GM21717 (cell line): ENCODE measurements around the gene NMT1.

Source experiments
- ATAC-seq: cut with Tn5 transposase; IDR thresholded peaks from one replicate; pipeline ENCODE4 v1.9.1; 2021; ENCODE audit warnings: mild to moderate bottlenecking, moderate library complexity; ENCODE audit not compliant: unreplicated experiment

The NMT1 gene

DNA sequence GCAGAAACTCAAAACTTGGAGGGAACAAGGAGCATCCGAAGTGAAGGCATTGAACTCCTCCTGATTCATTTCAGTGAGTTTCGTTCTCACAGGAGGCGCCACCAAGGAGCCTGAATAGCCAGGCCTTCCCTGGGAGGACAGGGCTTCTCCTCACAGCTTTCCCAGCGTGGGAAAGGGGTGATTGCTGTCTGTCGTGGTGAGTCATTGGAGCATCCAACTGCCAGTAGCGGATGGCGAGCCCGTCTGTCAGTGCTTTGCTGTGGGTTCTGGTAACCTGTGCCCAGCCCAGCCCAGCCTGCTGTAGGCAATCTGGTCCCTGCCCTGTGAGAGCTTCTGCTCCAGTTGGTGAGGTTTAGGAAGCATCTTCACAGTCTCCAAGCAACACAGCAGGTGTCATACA lies 42.9 kb downstream of the NMT1 start:
- no peak for ATAC-seq

GRCh38 chr17:45104497-45104896 lies 43.4 kb downstream of the NMT1 start:
- no peak for ATAC-seq

- ATAC-seq, result no peak
Observed at GRCh38 chr17:45104907-45105624, 43.9 kb downstream of the NMT1 start.

- no peak for ATAC-seq
Observed at GRCh38 chr17:45106096-45106495, 45.0 kb downstream of the NMT1 start.

GRCh38 chr17:45106582-45106981 lies 45.5 kb downstream of the NMT1 start:
- ATAC-seq, result no peak

GRCh38 chr17:45107293-45108010 lies 46.3 kb downstream of the NMT1 start:
- no peak for ATAC-seq

DNA sequence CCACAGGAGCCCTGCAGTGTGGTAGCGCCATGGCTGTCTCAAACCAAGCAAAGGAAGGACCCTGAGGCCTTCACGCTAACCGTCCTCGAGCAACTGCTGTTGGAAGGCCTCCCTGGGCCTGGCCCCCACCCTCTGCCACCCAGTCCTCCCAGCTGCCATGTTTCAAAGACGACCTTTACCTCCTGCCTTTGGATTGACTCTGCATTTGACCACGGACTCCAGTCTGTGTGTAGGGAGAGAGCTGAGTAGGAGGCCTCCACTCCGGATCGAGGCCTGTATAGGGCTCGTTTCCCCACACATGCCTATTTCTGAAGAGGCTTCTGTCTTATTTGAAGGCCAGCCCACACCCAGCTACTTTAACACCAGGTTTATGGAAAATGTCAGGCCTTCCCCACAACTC lies 46.9 kb downstream of the NMT1 start:
- ATAC-seq, result no peak

DNA sequence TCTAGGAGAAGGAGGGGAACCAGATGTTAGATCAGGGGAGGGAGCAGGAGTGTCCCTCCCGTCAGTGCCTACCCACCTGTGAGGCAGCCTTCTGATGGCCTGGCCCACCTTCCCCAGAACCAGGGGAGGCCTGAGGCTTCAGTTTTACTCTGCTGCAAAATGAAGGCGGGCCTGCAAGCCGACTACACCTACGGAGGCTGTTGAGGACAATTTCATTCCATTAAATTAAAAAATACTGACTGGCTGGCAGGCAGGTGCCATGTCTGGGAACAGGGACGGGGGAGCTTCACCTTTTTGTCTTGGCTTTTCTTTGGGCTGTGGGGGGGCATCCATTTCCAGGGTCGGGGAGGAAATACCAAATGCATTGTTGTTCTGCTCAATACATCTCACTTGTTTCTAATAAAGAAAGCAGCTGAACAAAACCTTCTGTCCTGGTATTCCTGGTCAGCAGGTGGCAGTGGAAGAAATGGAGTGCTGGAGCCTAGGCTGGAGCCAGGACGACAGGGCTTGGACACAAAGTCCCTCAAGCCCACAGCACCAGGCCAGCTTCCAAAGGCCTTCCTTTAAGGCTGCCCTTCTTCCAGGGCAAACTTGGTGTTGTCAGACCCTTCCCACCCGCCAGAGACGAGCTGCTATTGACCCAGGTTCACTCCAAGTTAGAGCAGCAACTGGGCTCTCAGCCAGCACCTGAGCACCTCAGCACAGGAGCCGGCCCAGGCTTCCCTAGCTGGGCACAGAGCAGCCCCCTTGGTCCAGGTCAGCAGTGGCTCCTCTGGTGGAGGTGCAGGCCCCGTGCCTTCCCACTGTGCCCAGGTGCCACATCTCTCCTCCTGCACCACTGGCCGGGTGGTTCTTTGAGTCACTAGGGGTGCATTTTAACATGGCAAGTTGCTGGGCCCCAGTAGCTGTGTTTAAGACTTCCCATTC lies 47.7 kb downstream of the NMT1 start:
- ATAC-seq, result no peak

DNA sequence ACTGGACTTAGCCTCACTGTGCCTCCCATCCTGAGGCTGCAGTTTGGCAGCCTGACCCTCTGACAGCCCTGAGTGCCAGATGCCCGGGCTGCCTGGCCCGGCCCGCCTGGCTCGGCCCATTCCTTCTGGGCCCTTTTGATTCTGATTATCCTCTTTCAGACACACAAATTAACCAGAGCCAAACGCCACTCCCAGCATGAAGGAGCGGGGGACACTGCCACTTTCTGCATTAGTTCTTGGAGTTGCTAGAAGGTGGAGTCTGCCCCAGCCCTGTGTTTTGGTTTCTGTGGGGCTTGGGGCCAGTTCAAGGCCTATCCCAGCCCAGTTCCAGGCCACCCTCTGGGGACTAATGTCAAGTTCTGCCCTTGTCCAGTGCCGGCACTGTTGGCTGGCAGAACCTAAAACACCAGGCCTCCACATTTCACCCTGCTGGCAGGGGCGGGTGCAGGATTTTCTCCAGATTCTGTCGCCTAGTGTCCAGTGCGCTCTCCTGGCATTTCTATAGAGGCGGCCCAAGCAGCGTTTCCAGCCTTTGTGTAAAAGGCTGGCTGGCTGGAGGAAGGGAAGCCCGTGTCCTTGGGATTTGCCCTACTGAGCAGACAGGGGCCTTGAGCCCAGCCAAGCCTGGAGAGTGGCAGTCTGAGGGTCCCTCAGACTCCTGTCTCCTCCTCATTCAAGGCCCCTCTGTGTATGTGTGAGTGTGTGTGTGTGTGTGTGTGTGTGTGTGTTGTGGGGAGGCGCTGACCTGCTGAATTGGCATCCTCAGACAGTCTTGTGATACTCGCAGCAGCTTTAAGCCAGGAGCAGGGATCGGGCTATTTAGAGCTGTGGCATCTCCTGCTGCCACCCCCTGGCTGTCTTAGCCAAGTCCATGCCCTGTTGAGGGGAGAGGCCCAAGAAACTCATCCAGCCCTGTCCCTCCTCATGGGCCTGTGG lies 49.8 kb downstream of the NMT1 start:
- ATAC-seq, result no peak

GRCh38 chr17:45111850-45112249 lies 50.7 kb downstream of the NMT1 start:
- no peak for ATAC-seq

DNA sequence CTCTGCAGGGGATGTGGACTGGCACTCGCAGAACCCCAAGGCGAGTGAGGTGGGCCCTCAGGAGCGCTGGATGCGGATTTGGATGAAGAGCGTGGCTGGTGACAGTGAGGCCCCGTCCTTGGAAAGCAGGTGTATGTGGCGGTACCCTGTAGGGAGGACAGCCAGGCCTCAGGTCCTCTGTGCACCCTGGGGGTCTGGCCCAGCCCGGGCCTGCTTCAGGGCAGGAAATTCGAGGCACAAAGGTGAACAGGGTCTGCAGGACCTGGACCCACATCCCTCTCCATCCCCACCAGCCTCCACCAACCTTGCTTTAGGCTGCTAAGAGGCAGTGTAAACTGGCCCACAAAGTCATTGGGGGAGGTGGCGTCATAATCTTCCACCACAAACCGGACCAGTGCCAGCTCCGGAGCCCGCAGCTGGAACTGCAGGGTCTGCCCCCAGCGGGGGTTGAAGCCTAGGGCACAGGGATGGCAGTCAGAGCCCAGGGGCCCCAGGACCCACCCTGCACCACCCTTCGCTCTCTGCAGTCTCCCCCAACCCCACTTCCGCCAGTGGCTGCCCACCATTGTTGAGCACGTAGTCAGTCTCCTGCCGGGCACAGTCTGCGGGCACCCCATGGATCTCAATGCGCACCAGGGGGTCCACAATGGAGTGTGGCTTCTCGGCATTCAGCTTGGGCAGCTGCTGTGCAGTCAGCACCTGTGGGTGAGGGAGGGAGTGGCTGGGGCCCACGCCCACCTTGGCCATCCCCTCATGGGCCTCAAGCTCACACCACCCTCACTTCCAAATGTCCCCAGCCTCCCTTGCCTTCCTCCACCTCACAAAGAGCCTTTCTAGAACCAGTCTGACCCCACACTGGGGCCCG lies 51.7 kb downstream of the NMT1 start:
- ATAC-seq, result no peak

DNA sequence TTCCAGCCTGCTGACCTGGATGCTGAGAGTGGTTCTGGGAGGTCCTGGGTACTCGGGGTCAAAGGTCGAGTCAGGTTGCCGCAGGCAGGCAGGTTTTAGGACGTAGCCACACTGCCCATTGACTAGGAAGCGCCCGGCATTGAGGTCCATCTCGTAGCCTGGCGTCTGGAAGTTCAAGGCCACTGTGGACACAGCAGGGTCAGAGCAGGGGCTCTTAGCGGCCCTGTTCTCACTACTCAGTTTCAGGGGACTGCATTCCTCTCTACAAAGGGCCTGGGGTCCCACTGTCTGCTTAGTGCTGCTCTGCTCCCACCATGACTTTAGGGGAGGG lies 52.3 kb downstream of the NMT1 start:
- no peak for ATAC-seq

DNA sequence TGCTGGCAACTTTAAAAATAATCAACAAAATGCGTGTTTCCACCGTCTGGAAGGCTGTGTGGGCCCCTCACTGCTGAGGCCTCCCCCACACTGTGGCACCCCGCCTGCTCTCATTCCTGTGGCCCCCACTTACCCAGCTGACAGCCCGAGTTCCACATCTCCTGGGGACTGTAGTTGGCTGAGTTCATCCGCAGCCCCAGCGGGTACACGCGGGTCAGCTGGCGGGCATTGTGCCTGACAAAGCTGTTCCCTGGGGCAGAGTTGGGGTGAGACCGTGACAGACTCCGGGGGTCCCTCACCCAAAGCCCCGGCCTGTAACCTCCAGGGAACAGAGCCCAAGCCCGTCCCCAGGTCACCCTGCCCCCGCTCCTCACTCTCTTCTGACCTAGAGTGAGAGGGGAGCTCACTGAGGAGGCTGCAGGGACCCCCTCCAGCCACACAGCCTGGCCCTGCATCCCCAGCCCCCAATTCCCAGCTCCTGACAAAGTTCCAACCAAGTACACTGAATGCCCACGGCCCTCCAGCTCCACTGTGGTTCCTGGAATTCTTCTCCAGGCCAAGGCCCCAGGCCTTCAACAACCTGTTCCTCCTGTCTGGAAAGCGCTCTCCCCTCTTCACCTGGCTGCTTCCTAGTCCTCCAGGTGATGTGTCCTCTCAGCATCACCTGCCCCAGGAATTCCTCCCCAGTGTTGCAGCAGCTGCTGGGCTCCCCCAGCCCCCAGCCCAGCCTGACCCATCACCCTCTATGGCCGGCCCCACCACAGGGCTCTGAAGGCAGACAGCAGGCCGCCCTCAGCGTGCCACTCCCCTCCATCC lies 53.2 kb downstream of the NMT1 start:
- no peak for ATAC-seq

- no peak for ATAC-seq
Observed at GRCh38 chr17:45115015-45115625, 54.0 kb downstream of the NMT1 start.

GRCh38 chr17:45115871-45116270 lies 54.8 kb downstream of the NMT1 start:
- ATAC-seq, result no peak

GRCh38 chr17:45116434-45117016 lies 55.4 kb downstream of the NMT1 start:
- ATAC-seq, result no peak

- ATAC-seq, result no peak
Observed at GRCh38 chr17:45117334-45117733, 56.2 kb downstream of the NMT1 start.
